Endothelial cell of umbilical vein (primary cell): ENCODE measurements around the gene LANCL2.

ENCODE experiments used
- EZH2 ChIP-seq: IDR thresholded peaks from 2 replicates; pipeline ENCODE4 v1.6.1; 2012; ENCODE audit warnings: borderline replicate concordance, low read depth, mild to moderate bottlenecking, moderate library complexity, low read length, inconsistent platforms; ENCODE audit not compliant: severe bottlenecking
- FOS ChIP-seq: IDR thresholded peaks from 2 replicates; pipeline ENCODE4 v1.6.1; 2011; ENCODE audit warnings: mild to moderate bottlenecking, low read length, moderate library complexity, borderline replicate concordance; ENCODE audit not compliant: insufficient read depth
- GATA2 ChIP-seq: IDR thresholded peaks from 2 replicates; pipeline ENCODE4 v1.7.0; 2011; ENCODE audit warnings: low read depth, mild to moderate bottlenecking, moderate library complexity, mixed read lengths, low read length; ENCODE audit not compliant: insufficient read length, insufficient read depth
- JUN ChIP-seq: IDR thresholded peaks from 2 replicates; pipeline ENCODE4 v1.6.1; 2011; ENCODE audit warnings: borderline replicate concordance, low read depth; ENCODE audit not compliant: insufficient read length, insufficient read depth
- MAX ChIP-seq: IDR thresholded peaks from 2 replicates; pipeline ENCODE4 v1.6.1; 2011; ENCODE audit not compliant: insufficient read depth, insufficient read length
- MYC ChIP-seq: IDR thresholded peaks from one replicate; pipeline ENCODE4 v1.6.1; 2011; ENCODE audit warnings: mild to moderate bottlenecking, low read depth, low read length
- POLR2A ChIP-seq: IDR thresholded peaks from 2 replicates; pipeline ENCODE4 v1.6.1; 2012; ENCODE audit warnings: low read depth, mild to moderate bottlenecking, control low read depth, low read length
- POLR2AphosphoS5 ChIP-seq: IDR thresholded peaks from 2 replicates; pipeline ENCODE4 v1.6.1; 2012; ENCODE audit warnings: low read depth, mild to moderate bottlenecking, control low read depth, low read length, moderate library complexity; ENCODE audit not compliant: insufficient read depth
- TF ChIP-seq, protein P1 (sequence below), 2 donors: IDR thresholded peaks; 1 replicate in 1 of 2; 2 replicates in 1 of 2; pipeline ENCODE4 v1.5.1; 2011; ENCODE audit warnings: low read length in 2 of 2, mild to moderate bottlenecking in 2 of 2, moderate library complexity in 2 of 2, control low read depth in 1 of 2, inconsistent platforms in 1 of 2, low read depth in 1 of 2; ENCODE audit not compliant: insufficient read depth in 1 of 2; ENCODE audit errors: extremely low read depth in 1 of 2

DNA sequence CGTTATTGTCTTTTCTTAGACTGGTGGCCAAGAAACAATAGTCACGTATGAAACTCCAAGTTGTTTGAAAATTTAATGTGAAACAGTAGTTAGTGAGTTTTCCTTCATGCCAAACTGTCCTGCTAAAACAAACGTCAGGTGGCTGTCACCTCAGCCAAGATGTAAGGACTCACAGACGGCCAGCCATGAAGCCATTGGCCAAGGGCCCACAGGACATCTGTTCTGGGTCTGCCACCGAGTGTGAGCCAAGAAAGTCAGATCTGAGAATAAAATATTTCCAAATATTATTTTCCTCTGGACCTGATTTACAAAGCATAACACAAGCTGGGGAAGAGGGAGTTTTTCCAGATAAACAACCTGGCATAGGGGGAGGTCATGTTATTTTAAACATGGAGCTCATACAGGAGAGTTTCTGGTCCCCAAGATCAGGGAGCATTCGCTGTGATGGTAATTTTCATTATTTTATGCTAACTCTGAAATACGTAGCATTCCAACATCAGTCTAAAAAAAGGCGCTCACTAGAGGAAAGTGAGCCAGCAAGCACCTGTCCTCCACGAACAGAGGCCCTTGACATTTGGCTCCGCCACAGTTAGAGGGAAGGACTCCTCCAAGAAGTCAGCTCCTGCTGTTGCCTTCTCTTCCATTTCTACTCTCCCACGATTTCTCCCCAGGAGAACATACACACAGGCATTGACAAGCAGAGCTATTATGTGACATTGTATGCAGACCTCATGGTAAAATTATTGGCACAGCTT lies 38.9 kb upstream of the LANCL2 start:
- no peak for TF ChIP-seq POLR2A
- TF ChIP-seq, protein P1, sequence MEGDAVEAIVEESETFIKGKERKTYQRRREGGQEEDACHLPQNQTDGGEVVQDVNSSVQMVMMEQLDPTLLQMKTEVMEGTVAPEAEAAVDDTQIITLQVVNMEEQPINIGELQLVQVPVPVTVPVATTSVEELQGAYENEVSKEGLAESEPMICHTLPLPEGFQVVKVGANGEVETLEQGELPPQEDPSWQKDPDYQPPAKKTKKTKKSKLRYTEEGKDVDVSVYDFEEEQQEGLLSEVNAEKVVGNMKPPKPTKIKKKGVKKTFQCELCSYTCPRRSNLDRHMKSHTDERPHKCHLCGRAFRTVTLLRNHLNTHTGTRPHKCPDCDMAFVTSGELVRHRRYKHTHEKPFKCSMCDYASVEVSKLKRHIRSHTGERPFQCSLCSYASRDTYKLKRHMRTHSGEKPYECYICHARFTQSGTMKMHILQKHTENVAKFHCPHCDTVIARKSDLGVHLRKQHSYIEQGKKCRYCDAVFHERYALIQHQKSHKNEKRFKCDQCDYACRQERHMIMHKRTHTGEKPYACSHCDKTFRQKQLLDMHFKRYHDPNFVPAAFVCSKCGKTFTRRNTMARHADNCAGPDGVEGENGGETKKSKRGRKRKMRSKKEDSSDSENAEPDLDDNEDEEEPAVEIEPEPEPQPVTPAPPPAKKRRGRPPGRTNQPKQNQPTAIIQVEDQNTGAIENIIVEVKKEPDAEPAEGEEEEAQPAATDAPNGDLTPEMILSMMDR (IDR thresholded peaks at IDR 0.05; ENCODE audit: extremely low read depth in 1 of 2, insufficient read depth in 1 of 2, low read depth in 1 of 2, low read length in 2 of 2) = no peak
- no peak for TF ChIP-seq EZH2
- TF ChIP-seq MAX = no peak
- no peak for TF ChIP-seq GATA2
- TF ChIP-seq POLR2AphosphoS5 = no peak
- TF ChIP-seq FOS = no peak
- TF ChIP-seq JUN = no peak
- no peak for TF ChIP-seq MYC
